ENCODE data around the gene TMUB1.

DNA sequence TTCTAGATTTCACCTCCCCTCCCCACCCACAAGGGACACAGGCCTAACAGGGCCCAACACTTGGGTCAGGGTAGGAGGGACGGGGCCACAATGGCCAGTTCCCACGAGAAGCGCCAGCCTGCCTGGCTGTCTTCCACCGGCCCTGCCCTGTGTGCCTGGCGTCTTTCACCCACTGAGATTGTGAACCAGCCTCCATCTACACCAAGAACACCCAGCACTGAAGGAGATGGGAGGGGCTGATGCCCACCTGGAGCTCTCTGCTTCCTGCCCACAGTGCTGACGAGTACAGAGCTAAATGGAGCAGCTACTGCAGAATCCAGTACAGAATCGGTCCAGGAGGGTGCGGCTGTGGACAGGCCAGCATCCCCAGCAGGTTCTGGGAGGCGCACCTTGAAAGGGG lies 37.3 kb downstream of the TMUB1 start:
- TF ChIP-seq, protein P1, sequence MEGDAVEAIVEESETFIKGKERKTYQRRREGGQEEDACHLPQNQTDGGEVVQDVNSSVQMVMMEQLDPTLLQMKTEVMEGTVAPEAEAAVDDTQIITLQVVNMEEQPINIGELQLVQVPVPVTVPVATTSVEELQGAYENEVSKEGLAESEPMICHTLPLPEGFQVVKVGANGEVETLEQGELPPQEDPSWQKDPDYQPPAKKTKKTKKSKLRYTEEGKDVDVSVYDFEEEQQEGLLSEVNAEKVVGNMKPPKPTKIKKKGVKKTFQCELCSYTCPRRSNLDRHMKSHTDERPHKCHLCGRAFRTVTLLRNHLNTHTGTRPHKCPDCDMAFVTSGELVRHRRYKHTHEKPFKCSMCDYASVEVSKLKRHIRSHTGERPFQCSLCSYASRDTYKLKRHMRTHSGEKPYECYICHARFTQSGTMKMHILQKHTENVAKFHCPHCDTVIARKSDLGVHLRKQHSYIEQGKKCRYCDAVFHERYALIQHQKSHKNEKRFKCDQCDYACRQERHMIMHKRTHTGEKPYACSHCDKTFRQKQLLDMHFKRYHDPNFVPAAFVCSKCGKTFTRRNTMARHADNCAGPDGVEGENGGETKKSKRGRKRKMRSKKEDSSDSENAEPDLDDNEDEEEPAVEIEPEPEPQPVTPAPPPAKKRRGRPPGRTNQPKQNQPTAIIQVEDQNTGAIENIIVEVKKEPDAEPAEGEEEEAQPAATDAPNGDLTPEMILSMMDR (IDR thresholded peaks at IDR 0.05 in 8 of 11, conservative IDR thresholded peaks at IDR 0.05 in 3 of 11) = no peak
- no peak for TF ChIP-seq POLR2A (IDR thresholded peaks at IDR 0.05)

Measured in spleen (tissue), 7 donors.